HAP-1 (cell line): ENCODE data around the gene ABCA1.

ENCODE experiments used
- DNase-seq, 2 experiments: peaks; one replicate each; pipeline ENCODE4 v3.0.0-alpha.2; 2016 to 2020; ENCODE audit warnings: low spot score in 2 of 2
- H3K27me3 ChIP-seq: fragments of 250-450 bp; sonication (Bioruptor Pico); 2 replicates; pipeline ENCODE4 v1.5.1; 2020; ENCODE audit warnings: low read depth, mild to moderate bottlenecking, moderate library complexity
- H3K36me3 ChIP-seq: fragments of 250-450 bp; sonication (Bioruptor Pico); replicated peaks from 2 replicates; pipeline ENCODE4 v1.5.1; 2020; ENCODE audit warnings: mild to moderate bottlenecking
- H3K4me1 ChIP-seq: fragments of 250-450 bp; sonication (Bioruptor Pico); 2 replicates; pipeline ENCODE4 v1.5.1; 2020; ENCODE audit warnings: mild to moderate bottlenecking
- H3K4me3 ChIP-seq: fragments of 250-450 bp; sonication (Bioruptor Pico); 2 replicates; pipeline ENCODE4 v1.5.1; 2020; ENCODE audit warnings: mild to moderate bottlenecking, moderate library complexity
- H3K9me3 ChIP-seq: fragments of 250-450 bp; sonication (Bioruptor Pico); 2 replicates; pipeline ENCODE4 v1.5.1; 2020; ENCODE audit warnings: mild to moderate bottlenecking, moderate library complexity
- in situ Hi-C: fragments of 300-500 bp; cut with MboI; formaldehyde crosslinking; loops from 3 replicates; pipeline ENCODE4 v1.14.3; 2020; ENCODE audit warnings: low sequenced_read_pairs, inconsistent platforms, mixed read lengths

ABCA1 gene

GRCh38 chr9:104746798-104747197, 181.2 kb downstream of the ABCA1 start:
- Histone ChIP-seq H3K36me3 (no peaks in the 10 kb centered on the region), H3K27me3 (no peaks in the 10 kb centered on the region), H3K4me3 (peak overlapping the region; percentile 84), H3K4me1 (peaks cover 12% of the 10 kb centered on the region), H3K9me3 (no peaks in the 10 kb centered on the region)
- in situ Hi-C loops, result no loop called here
- DNase-seq, result no peak

- in situ Hi-C loops, result no loop called here
- peaks cover 10% of the 10 kb centered on the region for H3K4me1 ChIP-seq
- no peaks in the 10 kb centered on the region for H3K27me3 ChIP-seq
- H3K36me3 ChIP-seq, result no peaks in the 10 kb centered on the region
- DNase-seq, result no peak
- no peaks in the 10 kb centered on the region for H3K9me3 ChIP-seq
- H3K4me3 ChIP-seq, result no peak overlapping the region
Observed at GRCh38 chr9:104746285-104746684, 181.7 kb downstream of the ABCA1 start.

- Histone ChIP-seq H3K9me3 (no peaks in the 10 kb centered on the region), H3K4me3 (no peak overlapping the region), H3K27me3 (no peaks in the 10 kb centered on the region), H3K4me1 (peaks cover 10% of the 10 kb centered on the region), H3K36me3 (no peaks in the 10 kb centered on the region)
- no peak for DNase-seq
- in situ Hi-C loops, result no loop called here
Observed at GRCh38 chr9:104745852-104746251, 182.1 kb downstream of the ABCA1 start.

DNA sequence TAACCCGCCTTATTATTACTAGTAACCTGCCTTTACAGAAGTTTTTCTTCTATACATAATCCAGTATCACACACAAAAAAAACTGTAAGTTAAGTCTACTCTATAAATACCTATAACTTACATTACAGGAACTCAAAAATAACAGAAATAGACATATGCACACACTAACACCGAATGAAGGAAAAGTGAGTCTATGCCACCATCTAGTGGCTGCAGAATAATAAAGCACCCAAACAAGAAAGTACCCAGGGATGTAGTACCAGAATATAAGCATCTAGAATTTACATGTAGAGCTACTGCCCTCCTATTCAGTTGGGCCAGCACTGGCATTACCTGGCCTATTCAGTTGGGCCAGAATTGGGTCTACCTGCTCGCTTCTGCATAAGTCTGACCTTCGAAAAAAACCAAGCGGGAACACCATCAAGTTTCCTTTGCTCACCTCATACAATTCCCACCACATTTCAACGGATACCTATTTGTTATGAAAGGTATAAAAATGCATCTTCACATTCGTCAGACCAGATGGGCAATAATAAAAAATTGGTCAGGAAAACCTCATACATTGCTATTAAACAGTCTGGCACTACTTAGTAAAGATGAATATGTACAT, 184.5 kb downstream of the ABCA1 start:
- H3K36me3 ChIP-seq, result no peaks in the 10 kb centered on the region
- DNase-seq, result peak; percentile 45 to 62
- H3K4me3 ChIP-seq, result no peak overlapping the region
- H3K4me1 ChIP-seq, result peaks cover 5% of the 10 kb centered on the region
- H3K27me3 ChIP-seq, result no peaks in the 10 kb centered on the region
- H3K9me3 ChIP-seq, result no peaks in the 10 kb centered on the region
- in situ Hi-C loops, result no loop called here

GRCh38 chr9:104740621-104741020, 187.3 kb downstream of the ABCA1 start:
- no peaks in the 10 kb centered on the region for H3K36me3 ChIP-seq
- no peaks in the 10 kb centered on the region for H3K27me3 ChIP-seq
- H3K4me1 ChIP-seq, result no peaks in the 10 kb centered on the region; the same call in 1 of the 2 replicates
- no peaks in the 10 kb centered on the region for H3K9me3 ChIP-seq
- DNase-seq, result no peak
- in situ Hi-C loops, result no loop called here
- H3K4me3 ChIP-seq, result no peak overlapping the region

GRCh38 chr9:104738452-104738851, 189.5 kb downstream of the ABCA1 start:
- H3K9me3 ChIP-seq, result no peaks in the 10 kb centered on the region
- no peaks in the 10 kb centered on the region for H3K36me3 ChIP-seq
- in situ Hi-C loops, result no loop called here
- no peaks in the 10 kb centered on the region; the same call in 1 of the 2 replicates for H3K4me1 ChIP-seq
- no peak overlapping the region for H3K4me3 ChIP-seq
- DNase-seq, result no peak
- no peaks in the 10 kb centered on the region for H3K27me3 ChIP-seq
